ENCODE data around the gene NLGN1.
"Not testable (repeated sequence)": the region's sequence is repeated elsewhere in the genome, so short reads cannot be mapped to it uniquely, and the experiment has no call there.

Gene NLGN1

DNA sequence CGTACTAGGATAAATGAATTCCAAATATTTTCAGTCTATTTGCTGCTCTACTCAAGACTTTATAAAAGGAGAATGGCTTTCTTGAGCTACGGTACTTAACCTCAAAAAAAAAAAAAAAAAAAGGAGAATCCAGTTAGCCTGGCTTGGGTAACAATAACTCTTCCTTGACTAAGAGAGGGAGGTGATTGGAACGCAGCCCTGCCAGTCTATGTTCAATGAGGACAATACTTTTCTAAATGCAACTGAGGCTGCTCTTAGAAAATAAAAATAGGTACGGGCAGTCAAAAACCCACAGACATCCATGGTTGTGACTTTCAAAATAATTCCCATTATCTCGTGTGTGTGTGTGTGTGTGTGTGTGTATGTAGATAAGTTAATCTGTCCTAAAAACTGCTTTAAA lies 799.9 kb downstream of the NLGN1 start:
- no peak for DNase-seq

DNA sequence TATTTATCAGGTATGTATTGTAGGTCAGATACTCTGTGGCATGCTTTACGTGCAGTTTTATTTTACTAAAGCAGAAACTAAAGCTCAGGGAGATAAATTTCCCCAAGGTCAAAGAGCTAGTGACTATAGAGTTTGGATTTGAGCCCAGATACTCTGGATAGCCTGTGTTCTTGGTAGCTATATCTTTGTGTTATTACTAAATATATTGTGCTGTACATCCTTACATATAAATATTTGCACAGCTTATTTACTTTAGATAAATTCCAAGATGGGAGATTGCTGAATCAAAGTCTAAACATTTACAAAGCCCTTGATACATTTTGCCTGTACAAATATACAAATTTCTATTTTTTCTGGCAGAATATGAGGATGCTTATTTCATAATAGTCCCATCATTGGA lies 800.7 kb downstream of the NLGN1 start:
- DNase-seq = no peak

DNA sequence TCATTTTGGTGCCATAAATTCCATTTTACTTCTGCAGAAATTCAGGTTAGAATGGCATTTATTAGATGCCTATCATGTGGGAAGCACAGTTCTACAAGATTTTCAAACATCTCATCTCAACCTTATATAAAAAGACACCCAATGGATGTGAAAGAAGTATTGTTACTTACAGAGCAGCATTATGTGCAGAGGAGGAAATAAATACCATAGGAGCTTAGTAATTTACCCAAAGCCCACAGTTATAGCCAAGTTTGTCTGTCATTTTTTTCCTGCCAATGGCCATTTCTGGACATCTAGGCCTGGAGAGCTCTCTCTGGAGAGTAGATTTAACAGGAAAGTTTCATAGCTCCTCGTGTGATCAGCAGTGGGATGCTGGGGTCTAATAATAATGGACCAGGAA lies 802.2 kb downstream of the NLGN1 start:
- DNase-seq = no peak

DNA sequence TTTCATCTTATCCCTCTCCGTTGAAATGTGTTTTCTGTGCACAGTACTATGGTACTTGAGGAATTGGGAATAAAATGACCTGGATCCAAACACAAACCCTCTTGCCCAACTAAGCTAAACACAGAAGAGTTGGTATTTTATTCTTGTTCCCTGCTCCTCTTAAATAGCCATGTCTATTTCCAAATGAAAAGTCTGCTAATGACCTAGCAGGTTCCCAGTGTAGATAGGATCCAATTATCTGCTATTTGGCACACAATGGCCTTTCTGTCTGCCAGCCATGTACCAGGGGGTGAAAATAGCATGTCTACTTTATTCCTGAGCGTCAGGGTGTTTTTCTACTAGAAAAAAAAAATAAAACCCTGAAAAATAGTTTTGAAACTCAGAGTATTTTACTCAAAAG lies 804.6 kb downstream of the NLGN1 start:
- DNase-seq = no peak

DNA sequence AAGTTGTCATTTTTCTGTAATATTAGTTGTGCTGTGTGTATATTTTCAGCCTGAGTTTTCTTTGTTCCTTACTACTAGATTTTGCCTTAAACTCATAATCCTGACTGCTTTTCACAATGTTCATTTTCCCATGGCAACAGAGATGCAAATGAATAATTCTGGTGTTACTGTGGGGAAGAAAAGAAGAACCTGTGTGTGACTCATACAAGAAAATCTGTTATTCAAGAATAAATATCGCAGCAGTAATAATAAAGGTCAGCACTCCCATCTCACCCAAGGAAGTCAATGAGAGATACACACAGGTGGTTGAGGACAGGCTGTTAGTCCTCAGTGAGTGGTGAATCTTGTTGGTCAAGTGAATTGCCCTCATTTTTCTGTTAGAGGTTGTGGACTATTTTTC lies 805.0 kb downstream of the NLGN1 start:
- DNase-seq = no peak

DNA sequence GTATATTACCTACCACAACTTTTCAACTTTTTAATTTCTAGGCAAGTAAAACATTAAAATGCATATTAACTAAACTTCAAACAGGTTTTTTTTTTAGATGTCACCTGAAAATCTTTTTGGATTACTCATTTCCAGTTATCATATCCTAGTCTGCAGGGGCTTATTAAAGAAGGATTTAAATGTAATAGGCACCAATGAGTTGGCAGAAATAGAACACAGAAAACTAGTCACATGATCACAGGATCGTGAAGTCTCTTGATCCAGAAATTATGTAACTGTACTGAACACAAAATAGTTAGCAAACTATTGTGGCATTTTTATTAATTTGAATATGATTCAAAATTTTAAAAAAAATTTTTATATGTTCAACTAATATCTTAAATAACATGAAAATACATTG lies 807.2 kb downstream of the NLGN1 start:
- DNase-seq = no peak

DNA sequence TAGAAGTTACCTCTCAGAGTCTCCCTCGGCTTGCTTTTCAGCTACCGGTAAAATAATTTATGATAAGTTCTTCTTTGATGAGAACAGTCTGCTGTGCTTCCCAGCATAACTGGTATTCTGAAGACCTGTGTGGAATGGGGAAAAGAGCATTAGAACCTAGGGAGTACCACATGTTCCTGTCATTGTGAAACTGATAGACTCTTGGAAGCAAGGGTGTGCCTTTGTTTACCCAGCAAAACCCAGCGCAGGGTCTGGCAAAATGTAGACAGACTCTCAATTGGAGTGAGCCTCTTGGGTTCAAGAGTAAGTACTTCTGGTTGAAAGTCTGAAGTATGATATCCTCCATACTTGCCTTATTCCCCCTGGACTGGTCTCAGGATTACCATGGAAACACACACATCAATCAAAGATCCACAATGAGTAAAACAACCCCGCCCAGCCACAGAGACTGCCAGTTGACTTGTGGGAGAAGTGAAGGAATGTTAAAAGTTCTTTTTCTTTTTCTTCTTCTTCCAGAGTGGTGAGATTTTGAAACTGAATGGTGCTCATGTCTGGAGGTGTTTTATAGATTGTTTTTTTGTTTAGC lies 809.2 kb downstream of the NLGN1 start:
- DNase-seq = no peak

DNA sequence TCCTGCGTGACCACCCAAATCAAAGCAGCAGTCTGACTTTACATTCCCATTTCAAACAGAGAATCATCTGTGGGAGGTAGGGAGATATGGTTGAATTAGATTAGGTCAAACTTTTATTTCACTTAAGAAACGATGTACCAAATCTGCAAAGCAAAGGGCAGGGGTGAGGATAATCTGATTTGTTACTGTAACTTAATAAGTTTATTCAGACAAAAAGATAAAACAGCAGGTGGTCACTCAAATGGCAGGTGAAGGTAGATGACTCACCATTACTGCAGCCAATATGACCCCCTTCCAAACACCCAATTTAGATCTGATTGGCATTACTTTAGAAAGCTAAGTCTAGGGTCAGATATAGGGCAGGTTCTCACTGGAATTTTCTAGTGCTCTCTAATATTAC lies 810.6 kb downstream of the NLGN1 start:
- DNase-seq = no peak

DNA sequence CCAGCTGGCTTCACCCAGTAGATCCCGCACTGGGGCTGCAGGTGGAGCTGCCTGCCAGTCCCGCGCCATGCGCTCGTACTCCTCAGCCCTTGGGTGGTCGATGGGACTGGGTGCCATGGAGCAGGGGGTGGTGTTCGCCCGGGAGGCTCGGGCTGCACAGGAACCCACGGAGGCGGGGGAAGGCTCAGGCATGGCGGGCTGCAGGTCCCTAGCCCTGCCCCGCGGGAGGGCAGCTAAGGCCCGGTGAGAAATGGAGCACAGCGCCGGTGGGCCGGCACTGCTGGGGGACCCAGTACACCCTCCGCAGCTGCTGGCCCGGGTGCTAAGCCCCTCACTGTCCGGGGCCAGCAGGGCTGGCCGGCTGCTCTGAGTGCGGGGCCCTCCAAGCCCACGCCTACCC lies 814.4 kb downstream of the NLGN1 start:
- not testable (repeated sequence) for DNase-seq

DNA sequence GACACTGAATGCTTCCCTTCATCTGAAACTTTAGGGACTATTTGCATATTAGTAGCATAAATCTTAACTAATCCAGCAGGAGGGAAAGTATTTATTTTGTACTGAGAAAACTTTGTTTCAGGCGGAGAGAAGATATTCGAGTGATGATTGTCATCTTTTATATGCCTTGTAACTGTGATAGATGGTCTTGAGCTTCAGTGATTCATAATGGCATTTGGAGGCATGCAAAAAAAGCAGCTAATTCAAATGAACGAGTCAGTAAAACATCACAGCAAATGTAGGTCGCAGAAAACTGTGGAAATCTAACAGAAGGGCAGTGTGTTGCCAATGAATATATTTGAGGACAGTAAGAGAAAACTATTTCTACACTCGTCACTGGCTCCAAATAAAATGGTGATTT lies 817.9 kb downstream of the NLGN1 start:
- DNase-seq = no peak

DNA sequence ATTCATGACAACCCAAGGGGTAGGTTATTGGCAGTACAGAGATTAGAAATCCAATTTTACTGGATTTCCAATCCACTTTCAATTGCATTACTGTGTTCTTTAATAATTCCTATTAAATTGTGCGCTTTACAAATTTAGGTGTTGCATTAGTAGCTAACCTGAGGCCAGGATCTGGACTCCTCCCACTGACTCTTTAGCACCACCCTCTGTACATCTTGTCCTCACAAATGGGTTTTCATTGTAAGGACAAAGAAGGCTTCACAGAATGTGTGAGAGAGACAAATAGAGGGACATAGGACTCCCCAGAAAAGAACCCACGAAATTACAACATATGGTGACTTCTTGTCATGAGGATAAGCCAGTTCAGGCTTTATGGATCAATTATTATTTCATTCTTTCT lies 818.5 kb downstream of the NLGN1 start:
- no peak for DNase-seq

DNA sequence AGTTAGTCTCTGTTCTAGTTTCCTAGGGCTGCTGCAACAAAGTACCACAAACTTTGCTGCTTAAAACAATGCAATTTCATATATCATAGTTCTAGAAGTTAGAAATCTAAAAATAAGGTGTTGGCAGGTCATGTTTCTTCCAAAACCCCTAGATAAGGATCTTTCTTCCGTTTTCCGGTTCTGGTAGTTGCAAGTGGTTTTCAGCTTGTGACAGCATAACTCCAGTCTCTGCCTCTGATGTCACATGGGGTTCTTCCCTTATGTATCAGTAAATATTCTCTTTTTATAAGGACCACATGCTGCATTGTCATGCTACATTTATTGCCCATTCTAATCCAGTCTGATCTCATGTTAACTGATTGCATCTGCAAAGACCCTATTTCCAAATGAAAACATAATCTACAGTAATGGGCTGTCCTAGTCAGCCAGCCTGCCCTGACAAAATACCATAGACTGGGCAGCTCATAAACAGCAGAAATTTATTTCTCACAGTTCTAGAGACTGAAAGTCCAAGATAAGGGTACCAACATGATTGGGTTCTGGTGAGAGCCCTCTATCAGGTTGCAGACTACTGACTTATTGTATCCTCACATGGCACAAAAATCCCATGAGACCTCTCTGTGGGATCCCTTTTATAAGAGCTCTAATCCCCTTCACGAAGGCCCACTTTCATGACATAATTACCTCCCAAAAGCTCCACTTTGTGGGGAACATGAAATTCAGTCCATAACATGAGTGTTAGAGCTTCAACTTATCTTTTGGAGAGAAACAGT lies 819.6 kb downstream of the NLGN1 start:
- DNase-seq = no peak

DNA sequence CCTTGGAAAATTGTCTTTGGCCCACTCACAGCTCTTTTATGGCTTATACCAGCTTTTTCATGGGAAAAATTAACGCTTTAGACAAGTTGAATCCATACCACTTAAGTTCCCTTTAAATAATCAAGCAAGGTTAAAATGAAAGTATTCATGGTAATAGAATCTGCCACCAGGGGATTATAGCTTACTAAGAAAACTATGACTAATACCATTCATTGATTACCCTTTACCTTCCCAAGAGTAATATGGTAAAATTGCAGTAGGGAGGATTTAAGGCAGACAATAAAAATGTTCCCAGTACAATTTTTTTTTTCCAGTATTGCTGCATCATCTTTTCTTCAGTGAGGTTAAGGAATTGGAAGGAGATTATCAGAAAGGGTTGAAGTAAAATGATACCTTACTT lies 820.5 kb downstream of the NLGN1 start:
- no peak for DNase-seq

DNA sequence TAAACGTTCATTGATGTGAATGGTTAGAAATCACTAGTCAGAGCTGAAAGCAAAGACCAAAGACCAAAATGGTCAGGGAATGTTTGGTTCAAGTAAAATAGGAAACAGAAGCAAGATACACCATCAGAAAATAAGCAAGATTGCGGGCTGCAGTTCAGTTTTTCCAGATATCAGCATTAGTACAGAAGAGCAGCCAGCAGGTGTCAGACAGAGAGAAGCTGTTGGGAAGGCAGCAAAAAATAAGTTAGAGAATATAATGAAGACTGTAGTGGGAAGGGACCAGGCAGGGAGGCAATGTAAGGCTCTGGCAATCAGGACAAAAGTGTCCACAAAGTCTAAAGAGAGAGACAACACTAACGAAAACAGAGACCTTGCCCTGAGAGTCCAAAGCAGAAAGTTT lies 822.2 kb downstream of the NLGN1 start:
- no peak for DNase-seq

DNA sequence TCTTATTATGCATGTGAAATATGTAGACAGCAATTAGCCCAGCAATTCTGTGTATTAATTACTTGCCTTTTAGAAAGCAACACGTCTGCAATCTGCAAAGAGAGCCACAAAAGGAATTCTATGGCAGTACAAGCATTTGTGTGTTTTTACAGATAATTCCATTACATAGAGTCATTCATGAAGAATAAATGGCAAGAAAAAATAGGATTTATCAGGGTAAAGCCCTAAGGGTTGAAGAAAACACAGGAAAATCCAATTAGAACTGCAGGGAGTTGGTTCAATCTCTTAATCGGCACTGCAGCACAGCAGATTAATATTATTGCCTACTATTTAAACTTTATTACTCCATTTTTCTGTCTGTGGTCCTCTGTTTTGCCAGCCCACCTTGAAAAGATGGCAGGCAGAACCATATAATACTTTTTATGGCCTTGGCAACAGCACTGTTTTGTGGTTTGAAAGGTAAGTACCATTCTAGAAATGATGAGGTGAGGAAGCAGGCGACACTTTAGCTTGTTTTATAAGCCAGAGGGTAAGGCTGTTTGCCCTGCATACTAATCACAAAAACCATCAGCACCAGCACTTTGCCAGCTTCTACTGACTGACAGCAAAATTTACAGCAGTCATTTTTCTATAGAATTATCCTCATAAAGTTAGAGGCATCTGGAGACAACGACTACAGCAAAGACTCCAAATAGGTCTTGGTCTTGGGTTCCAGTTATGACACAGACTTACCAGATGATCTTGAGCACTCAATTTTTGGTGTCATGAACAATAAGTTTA lies 823.4 kb downstream of the NLGN1 start:
- DNase-seq = no peak

DNA sequence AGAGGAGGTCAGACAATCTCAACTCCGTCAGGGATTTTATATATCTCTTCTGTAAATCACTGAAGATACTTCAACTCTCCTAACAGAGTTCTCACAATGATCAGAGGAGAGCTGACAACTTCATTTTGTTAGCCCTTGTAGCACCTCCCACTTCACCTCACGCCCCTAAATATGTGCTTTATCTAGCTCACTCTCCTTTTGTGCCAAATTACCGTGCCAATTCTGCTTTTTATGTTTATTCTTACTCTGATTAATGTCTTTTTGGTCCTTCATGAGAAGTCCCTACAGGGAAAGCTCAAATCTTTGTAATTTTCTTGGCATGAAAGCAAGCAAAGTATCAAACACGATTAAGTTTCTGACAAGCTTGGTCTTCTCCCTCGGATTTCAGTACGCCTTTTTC lies 825.5 kb downstream of the NLGN1 start:
- DNase-seq = no peak

DNA sequence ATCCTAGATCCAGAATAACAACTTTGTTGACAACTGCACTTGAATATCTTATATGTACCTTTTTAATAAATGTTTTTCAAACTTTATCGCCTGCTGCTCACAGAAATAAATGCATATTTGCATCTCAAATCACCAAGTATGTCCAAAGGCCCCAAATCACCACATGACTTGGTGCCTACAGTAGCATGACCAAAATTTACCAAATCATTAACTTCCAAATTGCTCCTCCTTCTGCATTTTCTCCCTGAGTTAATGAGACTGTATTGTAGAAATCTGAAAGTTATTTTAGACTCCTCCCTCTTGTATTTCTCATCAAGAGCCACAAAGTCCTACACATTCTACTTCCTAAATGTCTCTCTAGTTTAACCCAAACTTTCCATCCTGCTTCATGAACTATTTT lies 826.1 kb downstream of the NLGN1 start:
- DNase-seq = no peak

DNA sequence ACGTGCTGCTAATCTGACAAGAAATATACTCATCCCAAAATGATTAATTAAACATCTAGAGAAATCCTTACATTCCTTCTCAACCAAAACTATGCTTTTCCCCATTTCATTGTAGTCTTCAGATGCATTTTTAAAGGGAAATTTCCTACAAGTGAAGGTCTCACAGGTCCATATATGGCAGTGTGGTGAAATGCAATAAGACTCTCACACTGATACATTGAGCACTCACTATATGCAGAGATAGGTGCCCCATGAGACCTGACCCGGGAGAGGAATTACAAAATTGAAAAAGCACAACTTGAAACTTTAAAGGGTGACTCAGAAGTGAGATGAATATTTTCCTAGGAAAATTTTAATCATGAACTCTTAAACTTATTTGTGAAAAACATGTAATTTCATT lies 832.4 kb downstream of the NLGN1 start:
- DNase-seq = no peak

DNA sequence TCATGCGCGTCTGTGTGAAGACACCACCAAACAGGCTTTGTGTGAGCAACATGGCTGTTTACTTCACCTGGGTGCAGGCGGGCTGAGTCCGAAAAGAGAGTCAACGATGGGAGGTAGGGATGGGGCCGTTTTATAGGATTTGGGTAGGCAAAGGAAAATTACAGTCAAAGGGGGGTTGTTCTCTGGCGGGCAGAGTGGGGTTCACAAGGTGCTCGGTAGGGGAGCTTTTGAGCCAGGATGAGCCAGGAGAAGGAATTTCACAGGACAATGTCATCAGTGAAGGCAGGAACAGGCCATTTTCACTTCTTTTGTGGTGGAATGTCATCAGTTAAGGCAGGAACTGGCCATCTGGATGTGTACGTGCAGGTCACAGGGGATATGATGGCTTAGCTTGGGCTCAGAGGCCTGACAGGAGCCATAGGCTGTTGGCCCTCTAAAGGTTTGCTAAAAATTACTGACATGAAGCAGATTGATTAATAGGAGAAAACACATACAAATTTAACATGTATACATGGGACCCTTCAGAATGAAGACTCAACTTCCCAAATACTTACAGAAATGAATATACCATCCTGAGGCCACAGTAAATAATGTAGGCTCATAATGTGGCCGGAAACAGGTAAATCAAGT lies 834.6 kb downstream of the NLGN1 start:
- not testable (repeated sequence) for DNase-seq

DNA sequence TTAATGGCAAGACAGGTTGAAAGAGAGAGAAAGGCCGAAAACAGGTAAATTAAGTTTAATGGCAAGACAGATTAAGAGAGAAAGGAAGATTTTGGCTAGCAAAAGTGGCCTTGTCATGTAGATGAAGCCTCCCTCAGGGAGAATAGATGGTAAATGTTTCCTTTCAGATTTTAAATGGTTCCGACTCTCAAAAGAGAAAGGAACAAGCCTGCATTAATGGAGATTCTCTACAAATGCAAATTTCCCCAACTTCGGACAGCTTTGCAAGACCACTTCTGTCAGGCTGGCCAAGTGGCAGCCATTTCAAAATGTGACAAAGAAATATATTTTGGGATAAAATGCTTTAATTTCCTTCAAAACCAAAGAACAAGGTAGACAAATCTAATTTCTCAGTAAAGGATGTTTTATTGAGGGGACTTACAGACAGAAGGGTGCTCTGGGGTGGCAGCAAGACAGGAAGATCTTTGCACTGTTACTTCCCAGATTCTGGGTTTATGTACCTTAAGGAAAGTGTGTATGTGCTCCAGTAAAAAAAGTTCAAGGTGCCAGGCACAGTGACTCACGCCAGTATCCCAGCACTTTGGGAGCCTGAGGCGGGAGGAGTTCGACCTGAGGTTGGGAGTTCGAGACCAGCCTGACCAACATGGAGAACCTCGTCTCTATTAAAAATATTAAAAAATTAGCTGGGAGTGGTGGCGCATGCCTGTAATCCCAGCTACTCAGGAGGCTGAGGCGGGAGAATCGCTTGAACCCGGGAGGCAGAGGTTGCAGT lies 835.3 kb downstream of the NLGN1 start:
- DNase-seq = no peak

DNA sequence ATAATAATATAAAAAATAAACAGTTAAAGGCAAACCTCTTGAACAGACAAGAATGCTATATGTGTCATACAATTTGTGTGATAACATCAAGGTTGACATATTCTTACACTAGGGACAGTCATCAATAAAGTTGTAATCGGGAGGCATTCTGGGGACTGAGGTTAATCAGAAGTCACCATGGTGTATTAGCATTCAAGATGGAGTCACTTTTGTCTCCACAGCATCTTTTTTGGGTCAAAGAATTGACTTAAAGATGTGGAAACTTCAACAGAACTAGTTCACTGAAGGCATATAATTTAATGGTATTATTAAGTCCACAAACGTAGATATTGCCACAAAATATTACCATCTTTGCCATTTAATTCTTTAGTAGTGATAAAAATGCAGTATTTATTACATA lies 836.0 kb downstream of the NLGN1 start:
- no peak for DNase-seq

DNA sequence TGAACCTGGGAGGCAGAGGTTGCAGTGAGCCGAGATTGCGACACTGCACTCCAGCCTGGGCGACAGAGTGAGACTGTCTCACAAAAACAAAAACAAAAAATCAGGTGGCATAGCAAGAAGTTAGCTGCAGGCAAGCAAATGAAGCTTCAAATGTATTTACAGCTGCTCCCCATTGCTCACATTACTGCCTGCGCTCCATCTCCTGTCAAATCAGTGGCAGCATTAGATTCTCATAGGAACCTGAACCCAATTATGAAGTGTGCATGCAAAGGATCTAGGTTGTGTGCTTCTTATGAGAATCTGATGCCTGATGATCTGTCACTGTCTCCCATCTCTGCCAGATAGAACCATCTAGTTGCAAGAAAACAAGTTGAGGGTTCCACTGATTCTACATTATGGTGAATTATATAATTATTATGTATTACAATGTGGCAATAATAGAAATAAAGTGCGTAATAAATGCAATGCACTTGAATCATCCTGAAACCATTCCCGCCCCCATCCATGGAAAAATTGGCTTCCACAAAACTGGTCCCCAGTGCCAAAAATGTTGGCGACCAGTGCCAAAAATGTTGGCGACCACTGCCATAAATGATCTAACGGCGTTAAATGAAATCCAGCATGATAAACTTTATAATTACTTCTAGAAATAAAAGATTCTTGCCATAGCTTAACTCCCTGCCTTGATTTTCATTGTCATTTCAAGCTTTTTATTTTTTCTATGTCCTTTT lies 844.9 kb downstream of the NLGN1 start:
- no peak for DNase-seq
